HG02759 (cell line): ENCODE measurements around the gene PLCB4.

Experiments
- ATAC-seq: cut with Tn5 transposase; IDR thresholded peaks from one replicate; pipeline ENCODE4 v1.9.1; 2021; ENCODE audit warnings: mild to moderate bottlenecking, moderate library complexity; ENCODE audit not compliant: unreplicated experiment

PLCB4 gene

GRCh38 chr20:9212735-9213134, 143.8 kb downstream of the PLCB4 start:
- no peak for ATAC-seq

- ATAC-seq, result no peak
Measured at GRCh38 chr20:9214685-9215084, 145.8 kb downstream of the PLCB4 start.

- ATAC-seq, result no peak
Measured at GRCh38 chr20:9215539-9215938, 146.7 kb downstream of the PLCB4 start.

- no peak for ATAC-seq
Measured at GRCh38 chr20:9218531-9218961, 149.7 kb downstream of the PLCB4 start.

GRCh38 chr20:9220874-9221547, 152.1 kb downstream of the PLCB4 start:
- no peak for ATAC-seq

GRCh38 chr20:9223296-9223695, 154.4 kb downstream of the PLCB4 start:
- no peak for ATAC-seq

- no peak for ATAC-seq
Measured at GRCh38 chr20:9225879-9226278, 157.0 kb downstream of the PLCB4 start.

- no peak for ATAC-seq
Measured at GRCh38 chr20:9227896-9228615, 159.2 kb downstream of the PLCB4 start.

GRCh38 chr20:9228774-9229450, 160.0 kb downstream of the PLCB4 start:
- ATAC-seq, result no peak

GRCh38 chr20:9230406-9230805, 161.5 kb downstream of the PLCB4 start:
- no peak for ATAC-seq

- ATAC-seq, result no peak
Measured at GRCh38 chr20:9233804-9234203, 164.9 kb downstream of the PLCB4 start.

GRCh38 chr20:9235518-9235917, 166.6 kb downstream of the PLCB4 start:
- no peak for ATAC-seq

GRCh38 chr20:9236458-9236857, 167.6 kb downstream of the PLCB4 start:
- no peak for ATAC-seq

- ATAC-seq, result no peak
Measured at GRCh38 chr20:9241232-9241692, 172.4 kb downstream of the PLCB4 start.

GRCh38 chr20:9241721-9242427, 173.0 kb downstream of the PLCB4 start:
- ATAC-seq, result no peak

GRCh38 chr20:9243986-9244385, 175.1 kb downstream of the PLCB4 start:
- ATAC-seq, result no peak

- no peak for ATAC-seq
Measured at GRCh38 chr20:9244811-9245210, 175.9 kb downstream of the PLCB4 start.

GRCh38 chr20:9246731-9247130, 177.8 kb downstream of the PLCB4 start:
- no peak for ATAC-seq

- ATAC-seq, result no peak
Measured at GRCh38 chr20:9250511-9250910, 181.6 kb downstream of the PLCB4 start.

GRCh38 chr20:9253006-9253539, 184.2 kb downstream of the PLCB4 start:
- ATAC-seq, result no peak

GRCh38 chr20:9255171-9255570, 186.3 kb downstream of the PLCB4 start:
- ATAC-seq, result no peak
